Medulla oblongata (tissue), 1 donor: ENCODE results near the gene LRRN3.

Source experiments
- DNase-seq: peaks from one replicate; pipeline ENCODE4 v3.0.0-alpha.2; 2015; ENCODE audit errors: extremely low spot score

The LRRN3 gene

DNA sequence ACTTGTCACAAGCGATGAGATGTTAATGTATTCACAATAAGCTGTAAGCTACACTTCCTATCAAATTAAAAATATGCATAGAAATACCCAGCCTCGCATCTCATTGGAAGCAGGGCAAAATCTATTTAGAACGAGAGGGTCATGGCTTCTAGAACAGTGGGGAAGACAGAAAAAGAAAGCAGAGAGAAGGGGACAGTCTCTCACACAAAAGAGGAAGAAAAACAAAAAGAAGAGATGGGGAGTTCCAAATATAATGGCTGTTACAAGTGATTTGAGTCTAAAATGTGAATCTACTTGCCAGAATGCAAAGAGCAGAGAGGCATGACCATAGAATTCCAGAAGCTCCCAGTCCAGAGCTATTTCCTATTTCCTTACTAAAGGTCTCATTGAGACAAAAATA, 13.8 kb downstream of the LRRN3 start:
- no peak for DNase-seq

DNA sequence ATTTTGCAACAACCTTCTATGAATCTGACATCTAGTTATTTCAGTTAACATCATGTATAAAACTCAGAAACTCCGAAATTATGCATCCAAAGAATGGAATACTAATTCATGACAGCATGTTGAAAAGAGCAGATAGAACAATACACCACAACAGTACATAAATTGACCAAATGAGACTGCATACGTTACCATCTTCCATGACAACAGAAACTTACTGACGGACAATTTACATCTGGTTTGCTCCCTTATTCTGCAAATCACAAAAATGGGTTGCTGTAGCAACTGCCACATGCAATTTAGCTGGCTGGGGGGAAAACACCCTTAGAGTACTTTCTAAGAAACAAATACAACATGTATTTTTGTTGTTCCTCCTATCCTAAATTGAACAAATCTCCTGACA, 14.3 kb downstream of the LRRN3 start:
- DNase-seq, result no peak

DNA sequence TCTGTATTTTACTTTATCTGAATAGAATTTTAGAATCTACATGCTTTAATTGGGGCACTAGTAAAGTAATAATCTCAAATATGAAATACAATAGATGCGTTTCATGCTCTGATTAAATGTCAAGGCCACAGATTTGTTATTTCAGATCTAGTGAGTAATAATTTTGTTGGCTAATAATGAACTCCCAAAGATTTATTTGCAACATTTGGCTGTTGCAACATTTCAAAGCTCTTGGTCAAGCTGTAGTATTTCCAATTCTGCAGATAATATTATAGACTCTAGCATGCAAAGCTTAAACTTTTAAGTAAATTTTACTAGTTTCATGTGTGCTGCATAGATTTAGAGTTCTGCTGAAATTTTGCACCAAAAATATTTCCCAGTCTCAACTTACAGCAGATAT, 16.7 kb downstream of the LRRN3 start:
- DNase-seq, result no peak

DNA sequence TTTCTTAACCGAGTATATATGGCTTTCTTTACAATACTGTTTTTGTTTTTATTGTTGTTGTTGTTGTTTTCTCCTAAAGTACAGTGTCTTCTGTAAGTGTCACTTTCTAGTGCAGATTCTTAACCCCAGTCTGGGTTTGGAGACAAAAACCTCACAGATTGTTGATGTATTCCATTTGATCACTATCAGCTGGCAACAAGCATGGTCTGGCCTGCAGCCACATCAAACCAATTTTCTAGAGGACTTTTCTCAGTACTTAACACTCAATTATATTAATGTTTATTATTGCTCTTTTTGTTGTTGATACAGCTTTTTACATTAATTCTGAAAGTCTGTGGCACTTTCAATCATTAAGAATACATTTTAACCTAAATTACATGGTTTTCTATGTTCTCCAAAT, 17.1 kb downstream of the LRRN3 start:
- DNase-seq, result no peak

DNA sequence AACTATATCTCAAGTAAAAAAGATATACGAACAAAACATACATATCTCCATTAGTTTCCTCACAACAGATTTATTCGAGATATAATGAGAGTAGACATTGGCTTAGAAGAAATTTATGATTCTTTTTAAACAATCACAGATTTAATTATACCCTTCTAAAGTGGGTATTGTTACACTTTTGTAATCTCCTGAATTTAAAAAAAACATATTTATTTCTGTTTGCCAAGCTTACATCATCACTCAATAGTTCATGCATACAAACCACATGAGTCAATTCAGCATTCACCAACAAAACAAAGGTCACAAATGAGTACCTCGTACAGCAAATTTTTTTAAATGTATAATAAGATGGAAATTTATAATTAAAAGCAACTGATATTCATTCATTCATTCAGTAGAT, 17.6 kb downstream of the LRRN3 start:
- no peak for DNase-seq

DNA sequence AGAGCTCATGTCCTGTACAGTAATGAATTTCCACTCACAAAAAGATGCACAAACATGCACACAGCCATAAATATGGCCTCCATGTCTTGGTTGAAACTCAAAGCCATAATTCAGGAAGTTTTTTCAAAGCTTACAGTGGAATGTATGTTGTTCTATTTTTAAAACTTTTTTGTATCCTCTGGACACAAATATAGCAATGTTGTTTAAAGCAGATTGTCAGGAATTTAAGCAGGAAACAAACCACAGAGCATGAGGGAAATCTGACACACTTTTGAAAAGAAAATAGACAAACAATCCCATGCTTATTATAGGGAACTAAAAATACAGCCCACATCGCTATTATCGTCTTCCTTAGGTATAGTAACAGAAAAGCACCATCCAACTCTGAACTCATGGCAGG, 21.5 kb downstream of the LRRN3 start:
- no peak for DNase-seq

DNA sequence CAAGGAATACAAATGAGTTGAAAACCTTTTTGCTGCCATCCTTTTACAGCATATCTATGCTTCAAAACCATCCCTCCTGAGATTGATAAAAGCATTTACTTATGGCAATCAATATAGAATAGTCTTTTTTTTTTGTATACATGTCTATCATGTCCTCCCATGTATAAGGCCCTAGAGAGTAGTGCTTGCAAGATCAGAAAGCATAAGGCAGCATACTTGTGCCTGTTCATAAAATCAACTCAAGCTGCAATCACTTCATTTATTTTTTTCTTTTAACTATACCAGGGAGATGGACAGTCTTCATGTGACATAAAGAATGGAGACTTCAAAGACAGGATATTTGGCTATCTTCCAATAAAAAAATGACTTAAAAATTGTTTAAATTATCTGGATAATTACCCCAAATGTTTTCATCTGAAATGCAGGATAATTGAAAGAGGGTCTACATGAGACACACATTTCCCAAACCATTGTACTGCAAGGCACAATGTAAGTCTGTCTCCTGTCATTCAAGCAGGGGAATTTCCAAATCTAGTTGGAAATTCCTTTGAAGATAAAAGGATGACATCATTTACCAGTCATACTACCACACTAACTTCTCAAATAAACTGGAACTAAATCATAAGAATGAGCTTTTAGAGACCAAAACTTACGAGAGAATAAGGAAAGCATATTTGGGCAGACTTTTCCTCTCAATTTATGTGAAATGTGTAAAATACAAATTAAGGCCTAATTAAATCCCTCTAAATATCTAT, 22.5 kb downstream of the LRRN3 start:
- DNase-seq, result no peak

DNA sequence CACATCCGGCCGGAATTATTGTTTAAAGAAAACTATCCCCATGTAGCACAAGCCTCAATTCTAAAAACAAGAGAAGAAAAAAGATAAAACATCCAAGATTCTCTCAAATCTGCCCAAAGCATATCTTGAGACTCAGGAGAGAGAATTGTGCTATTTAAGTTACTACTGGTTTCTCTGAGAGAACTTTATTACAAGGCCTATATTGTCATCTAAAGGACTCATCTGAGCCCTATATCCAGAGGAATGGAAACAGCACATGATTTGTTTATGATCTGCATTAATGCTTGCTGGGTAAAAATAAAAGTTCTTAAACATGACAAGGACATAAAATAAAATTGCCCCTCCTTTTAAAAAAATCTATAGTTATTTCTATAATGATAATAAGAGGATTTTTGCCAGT, 25.0 kb downstream of the LRRN3 start:
- DNase-seq, result no peak

DNA sequence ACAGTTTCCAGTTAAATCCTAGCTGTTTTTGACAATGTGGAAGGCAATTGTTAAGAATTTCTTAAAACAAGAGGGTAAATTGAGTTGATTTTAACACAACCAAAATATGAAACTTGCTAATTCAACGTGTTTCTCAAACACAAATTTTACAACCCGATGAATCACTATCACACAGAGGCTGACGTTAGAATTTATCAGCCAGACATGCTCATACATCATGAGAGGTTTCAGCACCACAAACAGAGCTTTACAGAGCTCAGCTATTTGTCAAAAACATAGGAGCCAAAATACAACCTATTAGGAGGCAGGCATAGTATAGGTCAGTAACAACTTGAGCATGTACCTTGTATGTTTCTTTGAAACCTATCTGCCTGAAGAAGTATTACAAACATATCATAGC, 36.1 kb downstream of the LRRN3 start:
- no peak for DNase-seq

DNA sequence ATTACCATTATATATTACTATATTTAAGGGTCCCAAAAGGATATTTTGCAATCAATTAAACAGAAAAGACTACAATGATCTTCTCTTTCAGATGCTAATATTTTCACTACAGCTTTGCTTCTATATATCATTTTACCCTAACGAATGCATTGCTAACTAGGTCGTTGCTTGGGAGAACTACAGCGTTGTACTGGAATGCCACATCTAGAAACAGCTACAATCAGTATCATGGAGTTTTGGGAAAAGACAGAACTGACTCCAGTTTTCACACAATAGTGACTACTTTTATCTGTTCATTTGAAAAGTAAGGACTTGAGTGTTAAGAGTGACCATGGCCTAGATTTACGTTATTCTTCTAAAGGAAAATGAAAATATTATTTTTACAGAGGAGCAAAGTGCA, 38.5 kb downstream of the LRRN3 start:
- DNase-seq, result no peak

DNA sequence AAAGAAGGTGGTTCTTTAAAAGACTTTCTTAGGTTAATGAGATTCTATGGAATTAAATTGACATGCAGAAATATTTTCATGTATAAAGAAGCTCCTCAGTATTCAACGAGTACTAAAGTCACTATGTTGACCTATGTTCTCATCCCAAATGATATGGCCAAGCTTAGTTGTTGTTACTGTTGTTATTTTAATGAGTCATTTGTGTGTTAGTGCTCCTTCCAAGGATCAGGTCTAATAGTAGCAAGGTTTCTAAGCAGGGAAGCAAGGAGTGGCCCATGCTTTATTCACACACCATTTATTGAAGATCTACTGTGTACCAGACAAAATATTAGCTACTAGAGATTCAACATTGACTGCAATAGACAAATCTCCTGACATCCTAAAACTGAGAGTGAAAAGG, 41.9 kb downstream of the LRRN3 start:
- DNase-seq, result no peak

DNA sequence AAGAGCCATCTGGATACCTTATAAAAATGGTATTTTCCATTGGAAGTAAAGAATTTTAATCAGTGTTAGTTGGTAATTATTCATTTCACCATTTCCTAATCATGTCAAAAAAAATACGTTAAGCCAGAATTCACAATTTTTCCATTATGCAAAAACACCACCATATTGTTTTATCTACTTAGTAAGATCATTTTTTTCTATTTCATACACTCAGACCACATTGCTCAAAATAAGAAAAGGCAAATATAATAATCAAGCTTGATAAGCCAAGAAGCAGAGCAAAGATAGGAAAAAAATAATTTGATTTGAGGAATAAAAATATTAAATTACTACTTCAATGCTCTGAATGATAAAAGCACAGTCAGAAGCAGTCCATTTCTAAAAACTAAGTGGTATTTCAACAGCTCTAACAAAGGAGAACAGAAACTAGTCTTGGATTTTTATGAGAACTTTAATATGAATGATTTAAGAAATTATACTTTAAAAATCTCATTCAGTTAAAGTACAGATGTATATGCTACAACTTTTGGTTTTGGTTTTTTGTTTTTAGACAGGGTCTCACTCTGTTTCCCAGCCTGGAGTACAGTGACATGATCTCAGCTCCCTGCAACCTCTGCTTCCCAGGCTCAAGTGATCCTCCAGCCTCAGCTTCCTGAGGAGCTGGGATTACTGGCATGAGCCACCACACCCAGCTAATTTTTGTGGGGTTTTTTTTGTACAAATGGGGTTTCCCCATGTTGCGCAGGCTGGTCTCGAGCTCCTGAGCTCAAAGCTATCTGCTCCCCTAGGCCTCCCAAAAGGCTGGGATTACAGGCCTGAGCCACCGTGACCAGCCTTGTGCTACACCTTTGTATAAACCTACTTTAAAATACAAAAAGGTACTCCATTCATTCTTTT, 46.6 kb downstream of the LRRN3 start:
- no peak for DNase-seq

DNA sequence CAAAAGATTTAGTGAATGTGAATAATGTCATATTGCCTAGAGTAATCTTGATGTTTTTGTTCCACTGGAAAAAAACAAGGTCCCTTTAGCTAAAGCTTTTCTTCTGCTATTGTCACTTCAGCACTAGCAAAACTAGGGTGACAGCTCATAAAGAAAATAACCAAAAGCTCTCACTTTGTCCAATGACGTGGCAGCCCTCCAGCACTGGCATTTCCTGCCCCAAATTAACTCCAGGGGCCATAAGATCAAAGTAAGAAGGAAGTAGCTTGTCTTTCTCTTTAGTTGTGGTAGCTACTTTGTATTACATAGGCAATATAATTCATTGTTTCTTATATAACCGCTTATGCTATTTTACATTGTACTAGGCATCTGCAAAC, 47.3 kb downstream of the LRRN3 start:
- peak; percentile 78 for DNase-seq

DNA sequence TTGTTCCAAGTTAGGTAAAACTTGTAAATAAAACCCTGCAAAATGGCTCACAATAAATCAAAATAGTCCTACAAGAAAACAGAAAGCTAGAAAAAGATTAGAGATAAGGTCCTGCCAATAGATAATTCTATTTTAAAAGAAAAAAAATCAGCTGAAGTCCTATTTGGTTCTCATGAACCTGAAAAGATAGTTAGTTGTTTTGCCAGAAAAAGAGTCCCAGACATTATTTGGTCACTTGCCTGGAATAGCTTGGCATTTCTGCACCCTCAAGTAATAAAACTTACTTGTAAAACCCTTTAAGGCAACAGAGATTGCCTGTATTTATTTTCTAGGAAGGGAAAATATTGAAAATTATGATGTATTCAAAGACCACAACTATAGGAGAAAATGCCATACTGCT, 47.7 kb downstream of the LRRN3 start:
- DNase-seq, result peak; percentile 42

DNA sequence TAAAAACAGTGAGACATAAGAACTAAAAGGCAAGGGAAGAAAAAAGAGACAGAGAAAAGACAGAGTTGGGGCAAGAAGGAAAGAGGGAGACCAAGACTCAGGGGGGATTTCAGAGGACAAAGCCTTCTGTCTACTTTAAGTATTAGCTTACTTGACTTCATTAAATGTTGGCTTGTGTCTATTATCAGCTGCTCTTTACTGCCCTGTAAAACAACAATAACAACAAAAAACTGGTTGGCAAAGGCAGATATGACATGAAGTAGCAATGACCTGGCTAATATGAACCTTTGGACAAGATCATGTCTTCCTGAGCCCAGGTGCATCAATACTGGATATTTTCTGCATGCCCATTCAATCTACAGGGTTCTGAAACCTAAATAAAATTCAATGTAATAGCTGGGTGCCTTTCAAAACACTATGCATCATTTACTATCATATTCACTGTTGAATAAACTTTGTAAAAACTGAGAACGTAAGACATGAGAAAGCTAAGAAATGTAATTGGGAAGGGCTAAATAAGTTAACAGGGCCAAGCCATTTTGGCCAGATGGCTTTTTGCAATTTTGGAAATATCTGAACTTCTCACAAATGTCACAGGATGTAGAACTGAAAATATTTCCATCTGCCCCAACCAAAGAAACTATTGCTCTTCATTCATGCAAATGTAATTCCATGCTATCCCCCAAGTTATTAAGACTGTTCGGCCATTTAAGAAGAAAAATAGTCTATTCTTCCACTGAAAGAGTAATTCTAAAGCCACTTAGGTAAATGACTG, 49.4 kb downstream of the LRRN3 start:
- no peak for DNase-seq

DNA sequence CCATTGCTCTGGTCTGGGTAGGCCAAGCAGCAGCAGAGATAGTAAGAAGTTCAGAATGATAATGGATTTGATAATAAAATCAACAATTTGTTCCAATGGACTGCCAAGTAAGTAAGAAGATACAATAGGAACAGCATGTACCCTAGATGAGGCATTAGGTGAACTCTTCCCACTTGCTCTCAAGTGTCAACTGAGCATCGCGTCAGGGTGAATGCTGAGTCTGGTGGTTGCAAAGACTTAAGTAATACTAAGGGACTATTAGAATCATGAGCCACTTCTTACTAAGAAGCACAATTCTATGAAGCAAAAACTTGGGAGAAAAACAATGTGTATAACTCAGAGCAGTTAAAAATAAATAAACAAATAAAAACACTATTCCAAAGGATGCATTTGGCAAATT, 54.5 kb downstream of the LRRN3 start:
- no peak for DNase-seq

DNA sequence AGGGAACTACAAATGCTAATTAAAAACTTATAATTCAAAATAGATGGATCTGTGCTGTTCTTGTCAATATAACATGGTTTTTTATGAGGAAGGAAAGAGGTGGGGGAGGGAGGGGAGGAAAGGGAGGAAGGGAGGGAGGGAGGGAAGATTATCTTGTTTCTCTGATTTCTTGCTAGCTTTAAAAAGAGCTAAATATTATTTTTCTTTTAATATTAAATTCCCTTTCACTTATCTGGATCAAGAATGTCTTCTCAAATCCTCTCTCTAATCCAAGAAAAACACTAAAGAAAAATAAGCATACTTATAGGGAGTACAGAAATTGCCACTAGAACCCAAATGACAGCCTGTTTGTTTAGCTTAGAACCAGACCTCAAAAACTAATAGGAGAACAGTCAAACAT, 55.2 kb downstream of the LRRN3 start:
- no peak for DNase-seq

DNA sequence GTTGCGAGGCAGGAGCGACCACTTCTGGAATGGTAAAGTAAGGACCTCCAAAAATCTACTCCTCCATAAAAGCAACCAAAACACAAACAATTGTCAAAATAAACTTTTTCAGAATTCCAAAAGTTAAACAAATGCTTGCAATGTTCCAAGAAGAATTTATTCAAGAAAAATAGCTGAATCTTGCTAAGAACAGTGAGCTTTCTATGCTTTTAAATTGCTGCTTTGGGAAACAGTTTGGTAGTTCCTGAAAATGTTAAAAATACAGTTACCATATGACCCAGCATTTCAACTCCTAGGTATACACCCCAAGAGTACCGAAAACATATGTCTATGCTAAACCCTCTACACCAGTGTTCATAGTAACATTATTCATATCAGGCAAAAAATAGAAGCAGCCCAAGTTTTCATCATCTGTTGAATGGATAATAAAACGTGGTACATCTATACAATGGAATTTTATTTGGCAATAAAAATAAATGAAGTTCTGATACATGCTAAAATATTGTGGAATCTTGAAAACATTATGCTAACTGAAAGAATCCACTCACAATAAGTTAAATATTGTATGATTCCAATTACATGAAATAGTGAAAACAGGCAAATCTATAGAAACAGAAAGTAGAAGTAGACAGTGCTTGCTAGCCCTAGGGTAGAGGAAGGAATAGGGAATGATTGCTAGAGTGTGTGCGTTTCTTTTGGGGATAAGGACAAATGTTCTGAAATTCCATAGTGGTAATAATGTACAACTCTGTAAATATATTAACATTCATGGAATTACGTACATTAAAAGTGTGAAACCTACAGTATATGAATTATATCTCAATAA, 57.0 kb downstream of the LRRN3 start:
- DNase-seq, result no peak

DNA sequence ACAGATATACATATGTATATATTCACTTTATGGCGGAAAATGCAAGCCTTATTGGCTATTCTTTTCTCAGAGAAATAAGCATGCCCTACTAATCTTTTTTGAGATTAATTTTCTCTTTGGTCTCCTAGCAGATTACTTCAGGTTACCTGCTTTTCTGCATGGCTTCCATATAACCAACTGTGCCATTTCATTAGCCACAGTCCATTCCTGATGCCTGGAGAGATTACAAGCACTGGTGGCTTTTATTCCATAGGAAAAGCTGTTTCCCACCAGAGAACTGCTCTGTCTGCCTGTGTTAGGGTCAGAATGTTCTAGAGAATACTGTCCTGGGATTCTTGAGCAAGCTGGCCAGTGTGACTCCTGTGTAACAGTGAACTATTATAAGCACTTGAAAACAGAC, 59.8 kb downstream of the LRRN3 start:
- no peak for DNase-seq

DNA sequence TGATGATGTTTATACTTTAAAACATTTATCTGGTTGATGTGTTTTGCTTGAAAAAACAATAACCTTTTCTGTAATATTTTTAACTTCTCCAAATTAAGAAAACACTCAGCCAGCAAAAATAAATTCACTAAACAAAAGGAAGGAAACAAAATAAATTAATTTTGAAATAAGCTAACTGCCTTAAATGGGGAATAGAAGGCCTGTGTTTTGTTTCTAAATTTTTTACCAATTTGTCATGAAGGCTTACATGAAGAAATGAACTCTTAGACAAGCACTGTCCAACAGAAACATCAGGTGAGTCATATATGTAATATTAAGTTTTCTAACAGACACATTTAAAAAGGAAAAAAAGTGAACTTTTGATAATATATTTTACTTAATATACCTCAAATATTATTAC, 68.5 kb downstream of the LRRN3 start:
- no peak for DNase-seq

DNA sequence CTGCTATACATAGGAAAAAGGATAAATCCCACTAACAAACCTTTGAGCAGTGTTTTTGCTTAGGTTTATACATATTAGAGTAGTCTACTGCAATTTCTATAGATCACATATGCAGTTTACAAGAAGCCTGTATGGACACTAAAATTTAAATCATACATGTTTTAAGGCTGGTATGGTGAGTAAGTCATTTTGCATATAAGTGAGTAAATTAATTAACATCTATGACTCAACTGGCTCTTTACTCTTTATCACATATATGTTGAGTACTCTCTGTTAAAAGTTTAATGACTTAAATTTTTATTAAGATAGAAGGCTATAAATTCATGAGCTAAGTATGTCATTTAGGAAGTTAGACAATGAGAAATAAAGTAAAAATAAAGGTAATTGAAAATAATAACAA, 69.4 kb downstream of the LRRN3 start:
- DNase-seq, result no peak

DNA sequence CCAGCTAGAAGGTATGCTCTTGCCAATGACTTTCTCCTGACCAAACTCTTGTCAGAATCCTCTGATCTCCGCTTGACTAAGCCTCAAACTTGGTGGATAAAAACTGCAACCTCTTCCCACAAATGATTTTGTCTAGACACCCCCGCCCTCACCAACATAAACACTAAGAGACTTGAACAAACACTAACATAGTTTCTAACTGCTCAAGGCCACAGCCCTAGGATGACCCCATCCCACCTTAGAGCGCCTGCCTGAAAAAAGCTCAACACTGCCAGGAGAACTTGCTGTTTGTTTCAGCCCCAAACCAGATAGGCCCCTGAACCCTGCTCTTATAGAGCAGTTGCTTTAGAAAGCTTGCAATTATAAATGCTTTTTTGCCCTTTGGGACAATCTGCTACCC, 71.8 kb downstream of the LRRN3 start:
- no peak for DNase-seq
